OCI-LY1 (cell line): ENCODE data around the gene HSP90AB1.

ENCODE experiments used
- H2AFZ ChIP-seq: fragments of 200-600 bp; sonication (generic), shearing (Covaris generic); 2 replicates; pipeline ENCODE4 v1.6.0; 2014; ENCODE audit warnings: antibody characterized with exemption, mild to moderate bottlenecking, low read length
- H3F3A ChIP-seq: fragments of 200-600 bp; sonication (generic), shearing (Covaris generic); 2 replicates; pipeline ENCODE4 v1.6.0; 2014; ENCODE audit warnings: mild to moderate bottlenecking, antibody characterized with exemption, low read length, moderate library complexity; ENCODE audit not compliant: insufficient read depth
- H3K27ac ChIP-seq: fragments of 200-600 bp; sonication (generic); 2 replicates; pipeline ENCODE4 v1.5.1; 2014; ENCODE audit warnings: low read length, mixed run types, mild to moderate bottlenecking, low read depth; ENCODE audit not compliant: poor library complexity, severe bottlenecking
- H3K27me3 ChIP-seq: fragments of 200-600 bp; sonication (generic); 2 replicates; pipeline ENCODE4 v1.6.0; 2014; ENCODE audit warnings: antibody characterized with exemption, mild to moderate bottlenecking, low read length, moderate library complexity; ENCODE audit not compliant: insufficient read depth
- H3K36me3 ChIP-seq: fragments of 200-600 bp; sonication (generic); 2 replicates; pipeline ENCODE4 v1.6.1; 2014; ENCODE audit warnings: mild to moderate bottlenecking, antibody characterized with exemption, low read length, moderate library complexity, mixed read lengths; ENCODE audit not compliant: insufficient read depth
- H3K4me1 ChIP-seq: fragments of 200-600 bp; sonication (generic); 2 replicates; pipeline ENCODE4 v1.5.1; 2014; ENCODE audit warnings: mild to moderate bottlenecking, low read length, moderate library complexity; ENCODE audit not compliant: insufficient read depth, severe bottlenecking
- H3K4me2 ChIP-seq: fragments of 200-600 bp; sonication (generic), shearing (Covaris generic); 2 replicates; pipeline ENCODE4 v1.6.1; 2014; ENCODE audit warnings: low read length
- H3K4me3 ChIP-seq: fragments of 200-600 bp; sonication (generic); 2 replicates; pipeline ENCODE4 v1.5.1; 2014; ENCODE audit warnings: low read length, low read depth, mild to moderate bottlenecking, mixed read lengths; ENCODE audit not compliant: poor library complexity, severe bottlenecking
- H3K79me2 ChIP-seq: fragments of 200-600 bp; shearing (Covaris generic); 2 replicates; pipeline ENCODE4 v1.6.1; 2016; ENCODE audit warnings: mixed run types, low read length, mixed read lengths; ENCODE audit not compliant: insufficient read depth
- H3K9ac ChIP-seq: fragments of 200-600 bp; sonication (generic), shearing (Covaris generic); 2 replicates; pipeline ENCODE4 v1.6.1; 2014; ENCODE audit warnings: mild to moderate bottlenecking, low read length, mixed read lengths
- H3K9me2 ChIP-seq: fragments of 200-600 bp; sonication (generic), shearing (Covaris generic); 2 replicates; pipeline ENCODE4 v1.6.1; 2014; ENCODE audit warnings: low read depth, mild to moderate bottlenecking, low read length, mixed read lengths
- H3K9me3 ChIP-seq: fragments of 200-600 bp; shearing (Covaris generic); 2 replicates; pipeline ENCODE4 v1.6.1; 2014; ENCODE audit warnings: low read length, mixed read lengths
- H4K20me1 ChIP-seq: fragments of 200-600 bp; sonication (generic), shearing (Covaris generic); 2 replicates; pipeline ENCODE4 v1.6.0; 2016; ENCODE audit warnings: mild to moderate bottlenecking, low read length; ENCODE audit not compliant: insufficient read depth
- EZH2 ChIP-seq: fragments of 200-600 bp; sonication (generic), shearing (Covaris generic); IDR thresholded peaks from 2 replicates; pipeline ENCODE4 v1.8.0; 2017; ENCODE audit warnings: borderline replicate concordance, mixed run types, mild to moderate bottlenecking, antibody characterized with exemption, low read length, moderate library complexity, mixed read lengths
- TF ChIP-seq, protein P1 (sequence below): fragments of 200-600 bp; sonication (generic), shearing (Covaris generic); IDR thresholded peaks from 2 replicates; pipeline ENCODE4 v1.5.1; 2017; ENCODE audit warnings: mild to moderate bottlenecking, antibody characterized with exemption, low read length, moderate library complexity, mixed read lengths

The HSP90AB1 gene

DNA sequence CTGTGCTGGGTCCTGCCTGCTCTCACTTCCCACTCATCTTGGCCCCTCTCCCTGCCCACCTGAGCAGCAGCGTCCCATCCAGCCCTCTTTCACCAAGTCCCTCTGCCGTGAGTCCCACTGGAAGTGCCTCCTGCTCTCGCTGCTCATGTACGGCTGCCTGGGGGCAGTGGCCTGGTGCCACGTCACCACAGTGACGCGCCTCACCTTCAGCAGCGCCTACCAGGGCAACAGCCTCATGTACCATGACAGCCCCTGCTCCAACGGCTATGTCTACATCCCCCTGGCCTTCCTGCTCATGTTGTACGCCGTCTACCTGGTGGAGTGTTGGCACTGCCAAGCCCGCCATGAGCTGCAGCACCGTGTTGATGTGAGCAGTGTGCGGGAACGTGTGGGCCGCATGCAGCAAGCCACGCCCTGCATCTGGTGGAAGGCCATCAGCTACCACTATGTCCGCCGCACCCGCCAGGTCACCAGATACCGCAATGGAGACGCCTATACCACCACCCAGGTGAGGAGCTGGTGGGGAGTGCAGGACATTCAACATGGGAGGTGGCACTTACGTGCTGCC lies 26.2 kb downstream of the HSP90AB1 start:
- Histone ChIP-seq H3K4me1 (no peaks in the 10 kb centered on the region), H3K27ac (no peak overlapping the region), H3K9me3 (no peaks in the 10 kb centered on the region), H3K9me2 (no peaks in the 10 kb centered on the region), H3K36me3 (no peaks in the 10 kb centered on the region), H3K4me2 (no peak overlapping the region), H3K4me3 (no peak overlapping the region), H3K9ac (no peak overlapping the region), H3K79me2 (no peaks in the 10 kb centered on the region), H3F3A (no peaks in the 10 kb centered on the region), H2AFZ (no peak overlapping the region), H4K20me1 (no peaks in the 10 kb centered on the region), H3K27me3 (peaks cover 6% of the 10 kb centered on the region; the same call in 1 of the 2 replicates)
- TF ChIP-seq EZH2 = no peak

DNA sequence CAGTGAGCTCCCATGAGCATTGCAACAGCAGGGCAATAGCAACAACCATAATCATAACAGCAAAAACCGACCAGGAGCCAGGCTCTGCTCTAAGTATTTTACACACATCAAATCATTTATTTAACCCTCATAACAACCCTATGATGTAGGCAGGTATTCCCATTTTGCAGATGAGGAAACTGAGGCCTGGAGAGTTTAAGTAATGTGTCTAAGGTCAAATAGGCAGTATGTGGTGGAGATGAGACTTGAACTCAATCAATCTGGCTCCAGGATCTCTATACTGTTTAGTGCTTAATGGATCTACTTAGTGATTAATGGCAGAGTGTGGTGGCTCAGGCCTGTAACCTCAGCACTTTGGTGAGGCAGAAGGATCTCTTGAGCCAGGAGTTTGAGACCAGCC lies 26.7 kb downstream of the HSP90AB1 start:
- H3K79me2 ChIP-seq = no peaks in the 10 kb centered on the region
- H2AFZ ChIP-seq = no peak overlapping the region
- no peak overlapping the region for H3K27ac ChIP-seq
- no peak overlapping the region for H3K9ac ChIP-seq
- H3K9me3 ChIP-seq = no peaks in the 10 kb centered on the region
- H3K9me2 ChIP-seq = no peaks in the 10 kb centered on the region
- no peak overlapping the region for H3K4me2 ChIP-seq
- no peaks in the 10 kb centered on the region for H3K36me3 ChIP-seq
- no peaks in the 10 kb centered on the region for H3K4me1 ChIP-seq
- TF ChIP-seq, protein P1, sequence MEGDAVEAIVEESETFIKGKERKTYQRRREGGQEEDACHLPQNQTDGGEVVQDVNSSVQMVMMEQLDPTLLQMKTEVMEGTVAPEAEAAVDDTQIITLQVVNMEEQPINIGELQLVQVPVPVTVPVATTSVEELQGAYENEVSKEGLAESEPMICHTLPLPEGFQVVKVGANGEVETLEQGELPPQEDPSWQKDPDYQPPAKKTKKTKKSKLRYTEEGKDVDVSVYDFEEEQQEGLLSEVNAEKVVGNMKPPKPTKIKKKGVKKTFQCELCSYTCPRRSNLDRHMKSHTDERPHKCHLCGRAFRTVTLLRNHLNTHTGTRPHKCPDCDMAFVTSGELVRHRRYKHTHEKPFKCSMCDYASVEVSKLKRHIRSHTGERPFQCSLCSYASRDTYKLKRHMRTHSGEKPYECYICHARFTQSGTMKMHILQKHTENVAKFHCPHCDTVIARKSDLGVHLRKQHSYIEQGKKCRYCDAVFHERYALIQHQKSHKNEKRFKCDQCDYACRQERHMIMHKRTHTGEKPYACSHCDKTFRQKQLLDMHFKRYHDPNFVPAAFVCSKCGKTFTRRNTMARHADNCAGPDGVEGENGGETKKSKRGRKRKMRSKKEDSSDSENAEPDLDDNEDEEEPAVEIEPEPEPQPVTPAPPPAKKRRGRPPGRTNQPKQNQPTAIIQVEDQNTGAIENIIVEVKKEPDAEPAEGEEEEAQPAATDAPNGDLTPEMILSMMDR = no peak
- H3K4me3 ChIP-seq = no peak overlapping the region
- H4K20me1 ChIP-seq = no peaks in the 10 kb centered on the region
- H3K27me3 ChIP-seq = peaks cover 6% of the 10 kb centered on the region; the same call in 1 of the 2 replicates
- no peaks in the 10 kb centered on the region for H3F3A ChIP-seq

DNA sequence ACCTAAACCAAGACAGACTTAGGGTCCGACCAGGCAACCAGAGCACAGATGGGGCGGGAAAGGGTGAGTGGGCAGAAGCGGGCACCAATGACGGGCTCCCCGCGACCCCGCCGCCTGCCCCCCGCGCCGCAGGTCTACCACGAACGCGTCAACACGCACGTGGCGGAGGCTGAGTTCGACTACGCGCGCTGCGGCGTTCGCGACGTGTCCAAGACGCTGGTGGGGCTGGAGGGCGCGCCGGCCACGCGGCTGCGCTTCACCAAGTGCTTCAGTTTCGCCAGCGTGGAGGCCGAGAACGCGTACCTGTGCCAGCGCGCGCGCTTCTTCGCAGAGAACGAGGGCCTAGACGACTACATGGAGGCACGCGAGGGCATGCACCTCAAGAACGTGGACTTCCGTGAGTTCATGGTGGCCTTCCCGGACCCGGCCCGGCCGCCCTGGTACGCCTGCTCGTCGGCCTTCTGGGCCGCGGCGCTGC lies 28.4 kb downstream of the HSP90AB1 start:
- no peaks in the 10 kb centered on the region for H3K79me2 ChIP-seq
- H3K36me3 ChIP-seq = no peaks in the 10 kb centered on the region
- no peaks in the 10 kb centered on the region for H3K4me1 ChIP-seq
- no peak overlapping the region for H3K9ac ChIP-seq
- H3K4me2 ChIP-seq = no peak overlapping the region
- no peaks in the 10 kb centered on the region for H4K20me1 ChIP-seq
- TF ChIP-seq EZH2 = no peak
- TF ChIP-seq, protein P1 = no peak
- H2AFZ ChIP-seq = no peak overlapping the region
- H3K4me3 ChIP-seq = no peak overlapping the region
- H3F3A ChIP-seq = no peaks in the 10 kb centered on the region
- no peaks in the 10 kb centered on the region for H3K9me3 ChIP-seq
- no peaks in the 10 kb centered on the region for H3K9me2 ChIP-seq
- no peak overlapping the region for H3K27ac ChIP-seq
- no peaks in the 10 kb centered on the region; the same call in 1 of the 2 replicates for H3K27me3 ChIP-seq
